Loucy (cell line): ENCODE data around the gene ARMC5.

Experiments
- CTCF ChIP-seq: fragments of 200-600 bp; sonication (generic); conservative IDR thresholded peaks from 2 replicates; pipeline ENCODE4 v1.5.1; 2014; ENCODE audit warnings: mild to moderate bottlenecking, antibody characterized with exemption, low read length
- EZH2phosphoT487 ChIP-seq: fragments of 200-600 bp; IDR thresholded peaks from 2 replicates; pipeline ENCODE4 v1.6.1; 2018; ENCODE audit warnings: antibody characterized with exemption, mild to moderate bottlenecking, moderate library complexity, borderline replicate concordance

GRCh38 chr16:31467858-31468257, 8.6 kb downstream of the ARMC5 start:
- TF ChIP-seq CTCF, result no peak
- TF ChIP-seq EZH2phosphoT487, result no peak
